Activated T-helper 2 cell treated with anti-CD3 and anti-CD28 coated beads, Interferon-gamma antibody, Interleukin-2, Interleukin-4, amounts not matched to agents 10 μg/mL and 5 μg/mL and 100 μg/mL, durations not matched to agents 14 hours and 24 hours and 36 hours (primary cell): ENCODE measurements around the gene HAT1. TPM values are rescaled to one million over a fixed set of nuclear protein-coding genes. Genes with fewer than 3 reads are reported as not detected.
"Not testable (repeated sequence)": the region's sequence is repeated elsewhere in the genome, so short reads cannot be mapped to it uniquely, and the experiment has no call there.

Experiments
- DNase-seq: peaks from one replicate; pipeline ENCODE4 v3.0.0; 2021; ENCODE audit warnings: low spot score
- H3K27ac Mint-ChIP-seq: one replicate; pipeline ENCODE4 v1.8.0; 2021; ENCODE audit warnings: mixed read lengths
- H3K27me3 Mint-ChIP-seq: one replicate; pipeline ENCODE4 v1.8.0; 2021; ENCODE audit warnings: low read depth, mixed read lengths
- H3K36me3 Mint-ChIP-seq: one replicate; pipeline ENCODE4 v1.8.0; 2021; ENCODE audit warnings: low read depth, mixed read lengths
- H3K4me1 Mint-ChIP-seq: one replicate; pipeline ENCODE4 v1.8.0; 2021; ENCODE audit warnings: low read depth, mixed read lengths
- H3K4me3 Mint-ChIP-seq: one replicate; pipeline ENCODE4 v1.8.0; 2021; ENCODE audit warnings: low read depth, mild to moderate bottlenecking, moderate library complexity, mixed read lengths
- H3K9me3 Mint-ChIP-seq: one replicate; pipeline ENCODE4 v1.8.0; 2021; ENCODE audit warnings: mixed read lengths
- intact Hi-C: fragments of 100-400 bp; cut with micrococcal nuclease; formaldehyde crosslinking; loops from one replicate; pipeline ENCODE4 v1.15.1; 2023
- total RNA-seq: library from RNA; stranded (reverse); gene quantifications from 2 replicates; pipeline ENCODE4 v1.2.3, GENCODE V29; 2022

Gene HAT1
- total RNA-seq, 1 donor from 2014 or later: 67.4 TPM

- no peak overlapping the region for H3K27ac Mint-ChIP-seq
- intact Hi-C loops: loop anchor here (5.0 kb wide), 1 partner anchor 103 kb away; the partner anchor contains the start of gene SLC25A12
Observed at GRCh38 chr2:171995586-171995985, 73.3 kb downstream of the HAT1 start.

GRCh38 chr2:171996021-171996420, 73.8 kb downstream of the HAT1 start:
- Mint-ChIP-seq H3K9me3 (no peaks in the 10 kb centered on the region), H3K27me3 (peaks cover 10% of the 10 kb centered on the region), H3K4me3 (no peak overlapping the region), H3K27ac (no peak overlapping the region), H3K36me3 (peaks cover 3% of the 10 kb centered on the region), H3K4me1 (peaks cover 20% of the 10 kb centered on the region)
- DNase-seq: no peak
- intact Hi-C loops: loop anchor here (5.0 kb wide), 1 partner anchor 104 kb away; the partner anchor contains the start of gene SLC25A12

More at GRCh38 chr2:171995586-171995985, 73.3 kb downstream of the HAT1 start:
- Mint-ChIP-seq H3K4me3 (no peak overlapping the region), H3K4me1 (peaks cover 19% of the 10 kb centered on the region), H3K27me3 (peaks cover 10% of the 10 kb centered on the region), H3K36me3 (no peaks in the 10 kb centered on the region), H3K9me3 (no peaks in the 10 kb centered on the region)
- DNase-seq: no peak

GRCh38 chr2:171997031-171997430, 74.8 kb downstream of the HAT1 start:
- peaks cover 20% of the 10 kb centered on the region for H3K4me1 Mint-ChIP-seq
- DNase-seq, H3K36me3 Mint-ChIP-seq, H3K27me3 Mint-ChIP-seq, H3K27ac Mint-ChIP-seq, H3K4me3 Mint-ChIP-seq, H3K9me3 Mint-ChIP-seq: not testable (repeated sequence)
- intact Hi-C loops: loop anchor here (5.0 kb wide), 1 partner anchor 105 kb away; the partner anchor contains the start of gene SLC25A12

GRCh38 chr2:171999161-171999560, 76.9 kb downstream of the HAT1 start:
- peak overlapping the region; percentile 78 for H3K4me3 Mint-ChIP-seq
- intact Hi-C loops: loop anchor here (1.0 to 5.0 kb wide), 2 partner anchors 77 to 107 kb away; partner anchors contain the start of genes HAT1 and SLC25A12
- no peaks in the 10 kb centered on the region for H3K9me3 Mint-ChIP-seq
- H3K4me1 Mint-ChIP-seq: peaks cover 18% of the 10 kb centered on the region
- H3K27ac Mint-ChIP-seq: no peak overlapping the region
- peaks cover 4% of the 10 kb centered on the region for H3K36me3 Mint-ChIP-seq
- no peak for DNase-seq
- H3K27me3 Mint-ChIP-seq: peaks cover 3% of the 10 kb centered on the region

GRCh38 chr2:171999604-172000469, 77.6 kb downstream of the HAT1 start, which contains the start of gene METAP1D:
Gene METAP1D, plus strand, starts transcription at chr2:171999953. Its CDS starts 17 bp downstream, at chr2:171999970.
- Mint-ChIP-seq H3K36me3 (peaks cover 4% of the 10 kb centered on the region), H3K27ac (peak within 1 kb of the TSS; percentile 96), H3K27me3 (peaks cover 3% of the 10 kb centered on the region)

GRCh38 chr2:172000696-172001361, 78.6 kb downstream of the HAT1 start:
- intact Hi-C loops: loop anchor here (10.0 kb wide), 1 partner anchor 46 kb away; no protein-coding TSS in a partner anchor
- Mint-ChIP-seq H3K27ac (peak overlapping the region; percentile 96), H3K27me3 (no peaks in the 10 kb centered on the region)

More at GRCh38 chr2:171999604-172000469, 77.6 kb downstream of the HAT1 start, which contains the start of gene METAP1D:
- intact Hi-C loops: loop anchor here (1.0 to 10.0 kb wide), 3 partner anchors 45 to 108 kb away; partner anchors contain the start of genes HAT1 and SLC25A12
- Mint-ChIP-seq H3K4me3 (peak within 1 kb of the TSS; percentile 92), H3K9me3 (no peaks in the 10 kb centered on the region), H3K4me1 (peaks cover 18% of the 10 kb centered on the region)
- peak; percentile 86 for DNase-seq

GRCh38 chr2:172007372-172007771, 85.1 kb downstream of the HAT1 start:
- Mint-ChIP-seq H3K4me3 (no peak overlapping the region), H3K27ac (no peak overlapping the region), H3K36me3 (peaks cover 8% of the 10 kb centered on the region), H3K27me3 (no peaks in the 10 kb centered on the region), H3K9me3 (no peaks in the 10 kb centered on the region), H3K4me1 (peaks cover 19% of the 10 kb centered on the region)
- no peak for DNase-seq
- intact Hi-C loops: loop anchor here (10.0 kb wide), 1 partner anchor 53 kb away; no protein-coding TSS in a partner anchor

More at GRCh38 chr2:172000696-172001361, 78.6 kb downstream of the HAT1 start:
- no peaks in the 10 kb centered on the region for H3K9me3 Mint-ChIP-seq
- H3K4me1 Mint-ChIP-seq: peaks cover 18% of the 10 kb centered on the region
- H3K36me3 Mint-ChIP-seq: peaks cover 4% of the 10 kb centered on the region
- DNase-seq: no peak
- H3K4me3 Mint-ChIP-seq: peak overlapping the region; percentile 92

- H3K27ac Mint-ChIP-seq: no peak overlapping the region
- H3K4me3 Mint-ChIP-seq: no peak overlapping the region
- intact Hi-C loops: loop anchor here (10.0 kb wide), 1 partner anchor 55 kb away; no protein-coding TSS in a partner anchor
Observed at GRCh38 chr2:172009823-172010222, 87.6 kb downstream of the HAT1 start.

GRCh38 chr2:172011812-172012575, 89.7 kb downstream of the HAT1 start:
- peaks cover 29% of the 10 kb centered on the region for H3K4me1 Mint-ChIP-seq
- H3K27me3 Mint-ChIP-seq: no peaks in the 10 kb centered on the region
- H3K4me3 Mint-ChIP-seq: peak overlapping the region; percentile 6
- H3K36me3 Mint-ChIP-seq: peaks cover 11% of the 10 kb centered on the region
- DNase-seq: no peak
- intact Hi-C loops: no loop called here
- H3K27ac Mint-ChIP-seq: no peak overlapping the region
- no peaks in the 10 kb centered on the region for H3K9me3 Mint-ChIP-seq

More at GRCh38 chr2:172009823-172010222, 87.6 kb downstream of the HAT1 start:
- Mint-ChIP-seq H3K4me1 (peaks cover 29% of the 10 kb centered on the region), H3K9me3 (no peaks in the 10 kb centered on the region), H3K36me3 (peaks cover 8% of the 10 kb centered on the region), H3K27me3 (no peaks in the 10 kb centered on the region)
- DNase-seq: no peak

GRCh38 chr2:172012677-172013391, 90.6 kb downstream of the HAT1 start:
- Mint-ChIP-seq H3K4me3 (no peak overlapping the region), H3K27ac (no peak overlapping the region), H3K4me1 (peaks cover 29% of the 10 kb centered on the region), H3K9me3 (no peaks in the 10 kb centered on the region), H3K36me3 (peaks cover 11% of the 10 kb centered on the region), H3K27me3 (no peaks in the 10 kb centered on the region)
- DNase-seq: no peak
- intact Hi-C loops: no loop called here

GRCh38 chr2:172013396-172013795, 91.1 kb downstream of the HAT1 start:
- Mint-ChIP-seq H3K4me3 (no peak overlapping the region), H3K27ac (no peak overlapping the region), H3K36me3 (peaks cover 11% of the 10 kb centered on the region), H3K9me3 (no peaks in the 10 kb centered on the region), H3K4me1 (peaks cover 29% of the 10 kb centered on the region), H3K27me3 (no peaks in the 10 kb centered on the region)
- DNase-seq: no peak
- intact Hi-C loops: no loop called here
